K562 (cell line): ENCODE data around the gene EIF2S2. TPM values are rescaled to one million over a fixed set of nuclear protein-coding genes. Genes with fewer than 3 reads are reported as not detected.

Experiments used
- ARNT ChIP-seq, 2 experiments: fragments of 450-650 bp; IDR thresholded peaks; 2 replicates each; pipeline ENCODE4 v1.6.1; 2016; ENCODE audit warnings: mild to moderate bottlenecking in 1 of 2
- CBFA2T2 ChIP-seq: fragments of 450-650 bp; conservative IDR thresholded peaks from 2 replicates; pipeline ENCODE4 v1.6.1; 2017; ENCODE audit warnings: mild to moderate bottlenecking
- CBX5 ChIP-seq: IDR thresholded peaks from 2 replicates; pipeline ENCODE4 v1.6.1; 2014; ENCODE audit warnings: low read depth, borderline replicate concordance
- ETV1 ChIP-seq: fragments of 450-650 bp; conservative IDR thresholded peaks from 2 replicates; pipeline ENCODE4 v1.6.1; 2016; ENCODE audit warnings: missing genetic modification characterization, control low read depth, low read depth, missing compliant biosample characterization
- ETV5 ChIP-seq: sonication (generic); formaldehyde crosslinking; IDR thresholded peaks from 2 replicates; pipeline ENCODE4 v1.4.0; 2020; ENCODE audit warnings: low read depth, mild to moderate bottlenecking, missing genetic modification reagents
- EZH2 ChIP-seq: IDR thresholded peaks from 2 replicates; pipeline ENCODE4 v1.6.1; 2012; ENCODE audit warnings: low read depth, mild to moderate bottlenecking, inconsistent platforms, low read length, borderline replicate concordance
- GABPB1 ChIP-seq: sonication (generic); formaldehyde crosslinking; IDR thresholded peaks from 2 replicates; pipeline ENCODE4 v1.8.0; 2022; ENCODE audit warnings: mild to moderate bottlenecking, missing genetic modification reagents
- KAT8 ChIP-seq: fragments of 450-650 bp; IDR thresholded peaks from 2 replicates; pipeline ENCODE4 v1.6.1; 2016; ENCODE audit warnings: low read depth, mild to moderate bottlenecking
- NCOA6 ChIP-seq: fragments of 450-650 bp; IDR thresholded peaks from 2 replicates; pipeline ENCODE4 v1.6.1; 2017; ENCODE audit warnings: mild to moderate bottlenecking
- POLR2A ChIP-seq: fragments of 450-650 bp; conservative IDR thresholded peaks from 2 replicates; pipeline ENCODE4 v1.6.1; 2016
- RAD21 ChIP-seq, 2 experiments: fragments of 250-450 bp in 1 of 2; fragments of 450-650 bp in 1 of 2; sonication (Bioruptor Pico) in 1 of 2; formaldehyde crosslinking in 1 of 2; IDR thresholded peaks in 1 of 2; conservative IDR thresholded peaks in 1 of 2; 2 replicates each; pipeline versions ENCODE4 v1.4.0 to v1.8.0; 2020 to 2022; ENCODE audit warnings: mild to moderate bottlenecking in 2 of 2, moderate library complexity in 1 of 2
- RB1 ChIP-seq: fragments of 450-650 bp; IDR thresholded peaks from 2 replicates; pipeline ENCODE4 v1.6.1; 2017; ENCODE audit warnings: low read depth, mild to moderate bottlenecking
- RBFOX2 ChIP-seq: fragments of 200-400 bp; formaldehyde crosslinking; IDR thresholded peaks from 2 replicates; pipeline ENCODE4 v1.6.1; 2017; ENCODE audit warnings: low read depth, mild to moderate bottlenecking, low read length, moderate library complexity
- SMARCA4 ChIP-seq: fragments of 450-650 bp; IDR thresholded peaks from 2 replicates; pipeline ENCODE4 v1.6.1; 2016
- SMARCA5 ChIP-seq: fragments of 450-650 bp; IDR thresholded peaks from 2 replicates; pipeline ENCODE4 v1.6.1; 2016
- TRIM28 ChIP-seq: fragments of 450-650 bp; IDR thresholded peaks from 2 replicates; pipeline ENCODE4 v1.6.1; 2017
- ZC3H4 ChIP-seq: sonication (generic); formaldehyde crosslinking; IDR thresholded peaks from 2 replicates; pipeline ENCODE4 v1.9.0; 2021; ENCODE audit warnings: missing genetic modification reagents, borderline replicate concordance
- ZNF217 ChIP-seq: sonication (generic); formaldehyde crosslinking; IDR thresholded peaks from 2 replicates; pipeline ENCODE4 v1.8.0; 2022; ENCODE audit warnings: mild to moderate bottlenecking, missing genetic modification reagents
- ZNF436 ChIP-seq: fragments of 250-450, 450-650 bp; sonication (Bioruptor Pico); formaldehyde crosslinking; IDR thresholded peaks from 2 replicates; pipeline ENCODE4 v1.7.0; 2020; ENCODE audit warnings: mild to moderate bottlenecking
- polyA plus RNA-seq, 8 experiments: library from polyadenylated mRNA; depleted of rRNA in 4 of 8; stranded (reverse) in 5 of 8; unstranded in 3 of 8; fragments of >200 nt; fragmentation: Nextera tagmentation in 2 of 8; fragmentation: Illumina TruSeq in 1 of 8; extraction: Ambion mirVana in 2 of 8; extraction: Trizol in 1 of 8; gene quantifications; 2 replicates each; pipeline versions ENCODE4 v1.2.1 to v1.2.3, GENCODE V29; 2011 to 2014; ENCODE audit warnings: inconsistent platforms in 1 of 8, missing spikeins in 1 of 8
- total RNA-seq, 7 experiments: library from RNA; depleted of rRNA in 6 of 7; stranded (reverse); fragments of >200 nt in 6 of 7; fragmentation: Illumina TruSeq in 2 of 7; extraction: Trizol in 2 of 7; gene quantifications; 2 replicates each; pipeline versions ENCODE4 v1.2.1 to v1.2.3, GENCODE V29; 2011 to 2021; ENCODE audit warnings: low replicate concordance in 1 of 7
- TF ChIP-seq, protein P1 (sequence below): fragments of 250-450 bp; sonication (Bioruptor Pico); IDR thresholded peaks from 2 replicates; pipeline ENCODE4 v1.4.0; 2020; ENCODE audit warnings: borderline replicate concordance
- TF ChIP-seq, protein P2 (sequence below): fragments of 250-450 bp; sonication (Bioruptor Pico); IDR thresholded peaks from 2 replicates; pipeline ENCODE4 v1.5.0; 2021; ENCODE audit warnings: mild to moderate bottlenecking, moderate library complexity
- TF ChIP-seq, protein P3 (sequence below): fragments of 200-800 bp; sonication (Bioruptor generic); IDR thresholded peaks from 2 replicates; pipeline ENCODE4 v1.6.1; 2017; ENCODE audit warnings: missing genetic modification characterization, missing compliant biosample characterization
- TF ChIP-seq, protein P4 (sequence below): fragments of 450-650 bp; formaldehyde crosslinking; IDR thresholded peaks from 2 replicates; pipeline ENCODE4 v1.4.0; 2022; ENCODE audit warnings: mild to moderate bottlenecking, moderate library complexity

Gene EIF2S2
- total and polyA plus RNA-seq, 9 of the 15 experiments (the other 6 are each of a cell fraction or from before 2014, with no cell fraction given) = 79.7 to 220 (median 154) TPM

DNA sequence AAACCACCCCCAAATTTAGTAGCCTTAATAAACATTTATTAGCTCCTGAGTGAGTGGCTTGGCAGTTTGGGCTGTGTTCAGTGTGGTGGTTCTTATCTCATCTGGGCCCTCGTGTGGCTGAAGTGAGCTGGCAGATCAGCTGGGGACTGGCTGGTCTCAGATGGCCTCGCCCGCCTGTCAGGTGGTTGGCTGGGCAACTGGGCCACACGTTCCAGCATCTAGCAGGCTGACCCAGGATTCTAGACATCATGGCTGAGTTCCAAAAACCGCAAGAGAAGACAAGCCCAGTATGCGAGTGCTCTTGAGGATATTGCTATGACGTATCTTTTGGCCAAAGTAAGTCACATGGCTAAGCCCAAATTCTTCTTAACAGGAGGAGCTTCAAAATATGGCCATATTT lies 28.9 kb downstream of the EIF2S2 start (continued):
- TF ChIP-seq ZC3H4 (no peak), TRIM28 (no peak), GABPB1 (CRISPR knock-in tag) (0 out of 2 replicates have a peak, but pooled peaks have one; percentile 17), POLR2A (no peak), RAD21 (CRISPR knock-in tag; conservative IDR thresholded peaks at IDR 0.05 in 1 of 2, IDR thresholded peaks at IDR 0.05 in 1 of 2) (peak in 1 of 2 experiments; percentile 26; a peak in 2 of 4 replicates), KAT8 (no peak), CBX5 (no peak), ETV1 (tag) (no peak), RB1 (no peak), SMARCA4 (no peak), ARNT (IDR thresholded peaks at IDR 0.05) (no peak), ZNF436 (CRISPR knock-in tag) (no peak), ETV5 (no peak), RBFOX2 (no peak), NCOA6 (no peak), ZNF217 (CRISPR knock-in tag) (no peak), SMARCA5 (no peak), CBFA2T2 (0 out of 2 replicates have a peak, but pooled peaks have one; percentile 5), EZH2 (no peak)
- TF ChIP-seq, protein P1, sequence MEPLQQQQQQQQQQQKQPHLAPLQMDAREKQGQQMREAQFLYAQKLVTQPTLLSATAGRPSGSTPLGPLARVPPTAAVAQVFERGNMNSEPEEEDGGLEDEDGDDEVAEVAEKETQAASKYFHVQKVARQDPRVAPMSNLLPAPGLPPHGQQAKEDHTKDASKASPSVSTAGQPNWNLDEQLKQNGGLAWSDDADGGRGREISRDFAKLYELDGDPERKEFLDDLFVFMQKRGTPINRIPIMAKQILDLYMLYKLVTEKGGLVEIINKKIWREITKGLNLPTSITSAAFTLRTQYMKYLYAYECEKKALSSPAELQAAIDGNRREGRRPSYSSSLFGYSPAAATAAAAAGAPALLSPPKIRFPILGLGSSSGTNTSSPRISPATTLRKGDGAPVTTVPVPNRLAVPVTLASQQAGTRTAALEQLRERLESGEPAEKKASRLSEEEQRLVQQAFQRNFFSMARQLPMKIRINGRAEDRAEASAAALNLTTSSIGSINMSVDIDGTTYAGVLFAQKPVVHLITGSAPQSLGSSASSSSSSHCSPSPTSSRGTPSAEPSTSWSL (CRISPR knock-in tag) = no peak
- TF ChIP-seq, protein P2, sequence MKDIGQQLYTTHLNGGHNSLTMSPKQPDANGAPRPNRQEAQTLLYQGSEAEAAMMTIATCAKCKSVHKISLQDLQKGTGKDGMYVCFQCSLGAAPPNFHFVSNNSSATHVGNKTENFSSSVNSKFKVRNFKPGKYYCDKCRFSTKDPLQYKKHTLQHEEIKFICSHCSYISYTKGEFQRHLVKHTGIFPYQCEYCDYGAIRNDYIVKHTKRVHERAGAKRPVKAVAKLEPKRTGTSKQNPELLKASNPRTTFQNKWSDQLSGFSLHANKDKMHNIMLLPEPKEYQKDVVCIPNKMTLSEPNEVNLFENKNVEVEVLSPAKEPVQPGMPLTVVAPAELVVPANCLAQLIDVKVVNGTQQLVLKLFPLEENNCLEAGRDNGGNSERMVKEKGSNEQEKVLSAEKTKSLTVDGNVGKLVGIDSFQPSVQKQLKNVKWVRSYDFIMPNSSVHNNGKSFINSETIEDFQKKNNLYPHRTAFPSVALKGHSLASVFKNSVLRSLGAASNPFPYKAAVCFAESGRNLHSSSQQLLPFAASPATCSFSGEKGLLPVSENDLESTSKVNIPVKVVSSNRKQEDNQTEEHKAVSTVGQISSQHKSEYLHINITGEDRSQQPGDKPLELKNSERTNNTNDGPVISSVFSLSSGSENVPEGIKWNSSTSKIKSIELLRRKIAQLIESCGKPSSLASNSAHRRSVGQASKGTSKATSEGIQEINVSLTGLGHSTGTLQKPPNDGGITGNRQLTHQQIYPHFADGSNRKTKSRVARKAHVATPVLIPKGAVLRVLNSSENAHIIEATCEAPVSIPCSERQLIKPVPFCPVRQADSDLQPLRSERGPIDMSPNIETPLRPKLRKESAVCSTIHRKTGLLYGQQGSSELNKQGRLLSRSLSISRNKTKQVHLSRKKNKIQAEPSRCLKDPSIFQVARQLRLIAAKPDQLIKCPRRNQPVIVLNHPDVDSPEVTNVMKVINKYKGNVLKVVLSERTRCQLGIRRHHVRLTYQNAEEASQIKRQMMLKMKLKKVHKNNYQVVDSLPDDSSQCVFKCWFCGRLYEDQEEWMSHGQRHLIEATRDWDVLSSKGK (CRISPR knock-in tag) = no peak
- TF ChIP-seq, protein P3, sequence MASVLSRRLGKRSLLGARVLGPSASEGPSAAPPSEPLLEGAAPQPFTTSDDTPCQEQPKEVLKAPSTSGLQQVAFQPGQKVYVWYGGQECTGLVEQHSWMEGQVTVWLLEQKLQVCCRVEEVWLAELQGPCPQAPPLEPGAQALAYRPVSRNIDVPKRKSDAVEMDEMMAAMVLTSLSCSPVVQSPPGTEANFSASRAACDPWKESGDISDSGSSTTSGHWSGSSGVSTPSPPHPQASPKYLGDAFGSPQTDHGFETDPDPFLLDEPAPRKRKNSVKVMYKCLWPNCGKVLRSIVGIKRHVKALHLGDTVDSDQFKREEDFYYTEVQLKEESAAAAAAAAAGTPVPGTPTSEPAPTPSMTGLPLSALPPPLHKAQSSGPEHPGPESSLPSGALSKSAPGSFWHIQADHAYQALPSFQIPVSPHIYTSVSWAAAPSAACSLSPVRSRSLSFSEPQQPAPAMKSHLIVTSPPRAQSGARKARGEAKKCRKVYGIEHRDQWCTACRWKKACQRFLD (CRISPR knock-in tag) = no peak
- TF ChIP-seq, protein P4, sequence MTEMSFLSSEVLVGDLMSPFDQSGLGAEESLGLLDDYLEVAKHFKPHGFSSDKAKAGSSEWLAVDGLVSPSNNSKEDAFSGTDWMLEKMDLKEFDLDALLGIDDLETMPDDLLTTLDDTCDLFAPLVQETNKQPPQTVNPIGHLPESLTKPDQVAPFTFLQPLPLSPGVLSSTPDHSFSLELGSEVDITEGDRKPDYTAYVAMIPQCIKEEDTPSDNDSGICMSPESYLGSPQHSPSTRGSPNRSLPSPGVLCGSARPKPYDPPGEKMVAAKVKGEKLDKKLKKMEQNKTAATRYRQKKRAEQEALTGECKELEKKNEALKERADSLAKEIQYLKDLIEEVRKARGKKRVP (CRISPR knock-in tag) = no peak
